Measurements from ENCODE around the gene HELQ. TPM values are rescaled to one million over a fixed set of nuclear protein-coding genes. Genes with fewer than 3 reads are reported as not detected.

The HELQ gene
- total and polyA plus RNA-seq, 2 of the 13 experiments (the other 11 are each of a cell fraction or from before 2014, with no cell fraction given): 6.6 to 10.8 TPM

GRCh38 chr4:83455281-83456183 lies at the start of gene HELQ, which contains the start of gene MRPS18C (continued):
- peak; percentile 86 for TF ChIP-seq NR2C2 (CRISPR knock-in tag; IDR thresholded peaks at IDR 0.05; ENCODE audit: borderline replicate concordance)
- 0 out of 2 replicates have a peak, but pooled peaks have one; percentile 16 for TF ChIP-seq FOXC1 (CRISPR knock-in tag; IDR thresholded peaks at IDR 0.05; ENCODE audit: borderline replicate concordance)
- TF ChIP-seq ZNF552 (CRISPR knock-in tag; IDR thresholded peaks at IDR 0.05; ENCODE audit: borderline replicate concordance): no peak
- peak; percentile 69 for TF ChIP-seq ZFX (CRISPR knock-in tag; IDR thresholded peaks at IDR 0.05; ENCODE audit: low read depth)
- no peak; the same call in 1 of the 2 replicates for TF ChIP-seq EED (CRISPR knock-in tag; IDR thresholded peaks at IDR 0.05)
- TF ChIP-seq NFIB (CRISPR knock-in tag; IDR thresholded peaks at IDR 0.05; ENCODE audit: borderline replicate concordance): no peak
- peak; percentile 78; the same call in 1 of the 2 replicates for TF ChIP-seq ZNF619 (CRISPR knock-in tag; IDR thresholded peaks at IDR 0.05)
- TF ChIP-seq ATF7-NPFF (CRISPR knock-in tag; IDR thresholded peaks at IDR 0.05; ENCODE audit: low read depth): peak; percentile 41; the same call in 1 of the 2 replicates
- TF ChIP-seq MYNN (CRISPR knock-in tag; IDR thresholded peaks at IDR 0.05; ENCODE audit: low read depth): 0 out of 2 replicates have a peak, but pooled peaks have one; percentile 25
- no peak for TF ChIP-seq ZNF770 (CRISPR knock-in tag; IDR thresholded peaks at IDR 0.05)
- peak; percentile 95 for TF ChIP-seq POLR2G (IDR thresholded peaks at IDR 0.05; ENCODE audit: low read depth, low read length)
- no peak for TF ChIP-seq ZNF496 (CRISPR knock-in tag; IDR thresholded peaks at IDR 0.05; ENCODE audit: insufficient replicate concordance)
- no peak for TF ChIP-seq ZBTB14 (CRISPR knock-in tag; IDR thresholded peaks at IDR 0.05)
- 0 out of 2 replicates have a peak, but pooled peaks have one; percentile 21 for TF ChIP-seq ZNF367 (CRISPR knock-in tag; IDR thresholded peaks at IDR 0.05; ENCODE audit: borderline replicate concordance)
- TF ChIP-seq ZNF256 (CRISPR knock-in tag; conservative IDR thresholded peaks at IDR 0.05): no peak; the same call in 1 of the 2 replicates
- no peak for TF ChIP-seq ZNF101 (CRISPR knock-in tag; IDR thresholded peaks at IDR 0.05; ENCODE audit: borderline replicate concordance, low read depth)
- 0 out of 2 replicates have a peak, but pooled peaks have one; percentile 74 for TF ChIP-seq THAP8 (CRISPR knock-in tag; IDR thresholded peaks at IDR 0.05; ENCODE audit: borderline replicate concordance)
- TF ChIP-seq NPAS2 (CRISPR knock-in tag; IDR thresholded peaks at IDR 0.05; ENCODE audit: borderline replicate concordance): no peak
- TF ChIP-seq NFKBIZ (CRISPR knock-in tag; IDR thresholded peaks at IDR 0.05): peak; percentile 92; the same call in 1 of the 2 replicates
- TF ChIP-seq SETDB1 (CRISPR knock-in tag; IDR thresholded peaks at IDR 0.05; ENCODE audit: borderline replicate concordance): no peak
- peak; percentile 74; the same call in 1 of the 2 replicates for TF ChIP-seq KLF12 (CRISPR knock-in tag; IDR thresholded peaks at IDR 0.05; ENCODE audit: borderline replicate concordance)
- no peak for TF ChIP-seq ZBTB39 (CRISPR knock-in tag; IDR thresholded peaks at IDR 0.05)
